GM10266 (cell line): ENCODE data around the gene RAD23A.

Experiments
- DNase-seq: peaks from one replicate; pipeline ENCODE4 v3.0.0; 2012; ENCODE audit errors: extremely low spot score
- TF ChIP-seq, protein P1 (sequence below): IDR thresholded peaks from 2 replicates; pipeline ENCODE4 v1.5.1; 2012; ENCODE audit warnings: mild to moderate bottlenecking, low read depth; ENCODE audit not compliant: control insufficient read depth, insufficient read depth; ENCODE audit errors: missing control alignments

Gene RAD23A

GRCh38 chr19:12990853-12991252, 45.2 kb downstream of the RAD23A start:
- DNase-seq: no peak
- TF ChIP-seq, protein P1, sequence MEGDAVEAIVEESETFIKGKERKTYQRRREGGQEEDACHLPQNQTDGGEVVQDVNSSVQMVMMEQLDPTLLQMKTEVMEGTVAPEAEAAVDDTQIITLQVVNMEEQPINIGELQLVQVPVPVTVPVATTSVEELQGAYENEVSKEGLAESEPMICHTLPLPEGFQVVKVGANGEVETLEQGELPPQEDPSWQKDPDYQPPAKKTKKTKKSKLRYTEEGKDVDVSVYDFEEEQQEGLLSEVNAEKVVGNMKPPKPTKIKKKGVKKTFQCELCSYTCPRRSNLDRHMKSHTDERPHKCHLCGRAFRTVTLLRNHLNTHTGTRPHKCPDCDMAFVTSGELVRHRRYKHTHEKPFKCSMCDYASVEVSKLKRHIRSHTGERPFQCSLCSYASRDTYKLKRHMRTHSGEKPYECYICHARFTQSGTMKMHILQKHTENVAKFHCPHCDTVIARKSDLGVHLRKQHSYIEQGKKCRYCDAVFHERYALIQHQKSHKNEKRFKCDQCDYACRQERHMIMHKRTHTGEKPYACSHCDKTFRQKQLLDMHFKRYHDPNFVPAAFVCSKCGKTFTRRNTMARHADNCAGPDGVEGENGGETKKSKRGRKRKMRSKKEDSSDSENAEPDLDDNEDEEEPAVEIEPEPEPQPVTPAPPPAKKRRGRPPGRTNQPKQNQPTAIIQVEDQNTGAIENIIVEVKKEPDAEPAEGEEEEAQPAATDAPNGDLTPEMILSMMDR: no peak

DNA sequence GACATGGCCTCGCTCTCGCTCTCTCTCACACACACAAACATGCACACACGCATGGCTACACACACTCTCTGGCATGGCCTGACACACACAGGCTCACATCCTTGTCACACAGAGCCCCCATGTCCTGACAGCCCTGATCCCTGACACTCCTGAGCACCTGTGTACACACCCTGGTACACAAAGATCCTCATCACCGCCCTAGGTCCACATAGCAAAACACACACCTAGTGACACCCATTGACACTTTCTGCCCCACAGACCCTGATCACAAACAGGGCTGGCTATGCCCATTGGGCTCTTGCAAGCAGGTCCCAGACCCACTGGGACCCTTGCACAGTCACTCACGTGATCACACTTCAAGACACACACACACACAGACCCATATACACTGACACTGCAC, 45.6 kb downstream of the RAD23A start:
- no peak for DNase-seq
- TF ChIP-seq, protein P1: no peak

GRCh38 chr19:12992729-12993128, 47.1 kb downstream of the RAD23A start:
- TF ChIP-seq, protein P1: no peak

GRCh38 chr19:12993562-12993961, 47.9 kb downstream of the RAD23A start:
- DNase-seq: no peak
- TF ChIP-seq, protein P1: no peak

More at GRCh38 chr19:12992729-12993128, 47.1 kb downstream of the RAD23A start:
- DNase-seq: no peak

- DNase-seq: peak; percentile 59
Observed at GRCh38 chr19:12994701-12995595, 49.3 kb downstream of the RAD23A start, which contains the start of gene NFIX. NFIX (plus strand) TSS chr19:12995475; CDS start chr19:12995838, 363 bp downstream.

GRCh38 chr19:12995596-12996405, 50.1 kb downstream of the RAD23A start:
- peak; percentile 83 for DNase-seq
- TF ChIP-seq, protein P1: no peak

More at GRCh38 chr19:12994701-12995595, 49.3 kb downstream of the RAD23A start, which contains the start of gene NFIX:
- TF ChIP-seq, protein P1: peak; percentile 11
